Heart right ventricle (tissue), 16 donors: ENCODE results near the gene MBP. TPM values are rescaled to one million over a fixed set of nuclear protein-coding genes. Genes with fewer than 3 reads are reported as not detected.

Source experiments
- ATAC-seq, 8 donors: fragments of 200-7000 bp; cut with Tn5 transposase; one replicate each; pipeline ENCODE4 v1.9.1; 2020; ENCODE audit warnings: mild to moderate bottlenecking in 8 of 8, moderate library complexity in 8 of 8, moderate number of reproducible peaks in 1 of 8
- DNase-seq, 2 donors: peaks; one replicate each; pipeline ENCODE4 v3.0.0-alpha.2; 2020
- H3K27ac ChIP-seq, 10 donors: fragments of 200-600 bp; sonication (generic) in 2 of 10; one replicate each; pipeline versions ENCODE4 v1.5.0 to v1.8.0; 2020 to 2022; ENCODE audit warnings: mild to moderate bottlenecking in 3 of 10
- H3K27me3 ChIP-seq, 7 donors: fragments of 200-600 bp; one replicate each; pipeline ENCODE4 v1.8.0; 2021 to 2022; ENCODE audit warnings: mild to moderate bottlenecking in 2 of 7
- H3K36me3 ChIP-seq, 9 donors: fragments of 200-600 bp; sonication (generic) in 1 of 9; one replicate each; pipeline versions ENCODE4 v1.5.0 to v1.8.0; 2020 to 2022; ENCODE audit warnings: mild to moderate bottlenecking in 2 of 9
- H3K4me1 ChIP-seq, 9 donors: fragments of 200-600 bp; sonication (generic) in 1 of 9; one replicate each; pipeline versions ENCODE4 v1.5.0 to v1.8.0; 2020 to 2022; ENCODE audit warnings: mild to moderate bottlenecking in 4 of 9
- H3K4me3 ChIP-seq, 10 donors: fragments of 200-600 bp; sonication (generic) in 2 of 10; one replicate each; pipeline versions ENCODE4 v1.5.0 to v1.8.0; 2020 to 2022; ENCODE audit warnings: mild to moderate bottlenecking in 7 of 10, moderate library complexity in 2 of 10
- H3K9me3 ChIP-seq, 11 donors: fragments of 200-600 bp in 10 of 11; sonication (generic) in 2 of 11; one replicate each; pipeline versions ENCODE4 v1.5.0 to v1.8.0; 2013 to 2022; ENCODE audit warnings: mild to moderate bottlenecking in 2 of 11, control low read depth in 1 of 11, moderate library complexity in 1 of 11
- CTCF ChIP-seq, 9 donors: fragments of 200-600 bp; sonication (generic) in 2 of 9; IDR thresholded peaks; one replicate each; pipeline versions ENCODE4 v1.5.0 to v1.8.0; 2021 to 2022; ENCODE audit warnings: antibody characterized with exemption in 9 of 9, mild to moderate bottlenecking in 5 of 9, moderate library complexity in 1 of 9
- WGBS, 2 donors: extraction: QIAGEN DNeasy Blood & Tissue Kit; methylation state at CpG; one replicate each; pipeline ENCODE4 v1.1.7; 2013; ENCODE audit warnings: inconsistent platforms in 1 of 2; 5-methylcytosine and 5-hydroxymethylcytosine counted together
- intact Hi-C, 10 donors: fragments of 100-400 bp; cut with DNase I; formaldehyde crosslinking; loops; one replicate each; pipeline versions ENCODE4 v1.11.1 to v1.14.2; 2022
- polyA plus RNA-seq, 2 donors: library from polyadenylated mRNA; stranded (reverse); fragments of 200-250 nt; gene quantifications; one replicate each; pipeline ENCODE4 v1.2.3, GENCODE V29; 2013
- total RNA-seq, 10 donors: library from RNA; stranded (reverse); fragmentation: NEBNext Ultra II Directional in 3 of 10; extraction: Animal tissue kit (Norgen Biotek cat#: 25700) in 3 of 10; gene quantifications; one replicate each; pipeline versions ENCODE4 v1.2.1 to v1.2.4, GENCODE V29; 2021 to 2023
- donor health status: Arrhythmogenic right ventricular cardiomyopathy.
- donor health status: ischemic (EF 13 %, LVEDD 7.1; RV severe dilation, severe dysfunction).
- donor health status: healthy with polysubstance abuse.
- donor health status: DM: no; HTN: yes; CAD: no.
- donor health status: DM: no; HTN: no; CAD: no.
- donor health status: ischemic (EF 25% LVEDD 6.9; RV normal size, moderate dysfunction).
- donor health status: ischemic (EF 25% LVEDD 5.7; RV mildly dilated, moderate dysfunction).
- donor health status: healthy.
- donor health status: DM: yes; HTN: yes; CAD: no.
- donor health status: Ischemic cardiomyopathy.
- donor health status: ischemic (EF 35%, LVEDD 5.7; RV mildly dilated, moderate dysfunction).
- donor health status: nonischemic (EF 11% LVEDD 7.7; RV severe dilation, severe dysfunction).
- donor health status: DM: yes; HTN: yes; CAD: no.
- donor health status: PGD.
- donor health status: ischemic (EF 29% LVEDD 5.4; RV normal size, mild dysfunction).
- donor health status: nonischemic (EF 23%, LVEDD 6.1; RV moderate dilation, normal function).

Gene MBP
- total and polyA plus RNA-seq, 12 donors = 3.0 to 70.8 (median 43.9) TPM

- no peak for TF ChIP-seq CTCF (IDR thresholded peaks at IDR 0.05)
- Histone ChIP-seq H3K36me3 (peaks cover 0 to 7% (median 0%) of the 10 kb centered on the region in 9 donors), H3K27ac (peak overlapping the region in 1 of 10 donors; percentile 61), H3K9me3 (no peaks in the 10 kb centered on the region), H3K27me3 (no peaks in the 10 kb centered on the region), H3K4me1 (peaks cover 14 to 67% (median 51%) of the 10 kb centered on the region in 9 donors), H3K4me3 (no peak overlapping the region)
- 62 to 64% methylated on average over 7 of the region's 7 CpGs for WGBS, 2 donors
- no peak for ATAC-seq
- intact Hi-C loops = loop anchor here in 1 of 10 donors (5.0 kb wide), 1 partner anchor 33 kb away; no protein-coding TSS in a partner anchor
- DNase-seq = no peak
Measured at GRCh38 chr18:77074431-77074830, 58.2 kb downstream of the MBP start.

GRCh38 chr18:77073336-77074093 lies 59.1 kb downstream of the MBP start:
- Histone ChIP-seq H3K27ac (peak overlapping the region in 2 of 10 donors; percentile 1 to 91), H3K36me3 (peaks cover 0 to 7% (median 0%) of the 10 kb centered on the region in 9 donors), H3K9me3 (no peaks in the 10 kb centered on the region), H3K27me3 (no peaks in the 10 kb centered on the region), H3K4me1 (peaks cover 14 to 67% (median 54%) of the 10 kb centered on the region in 9 donors), H3K4me3 (no peak overlapping the region)
- TF ChIP-seq CTCF (IDR thresholded peaks at IDR 0.05) = no peak
- 75 to 77% methylated on average over 9 of the region's 9 CpGs for WGBS, 2 donors
- intact Hi-C loops = loop anchor here in 1 of 10 donors (5.0 kb wide), 1 partner anchor 34 kb away; no protein-coding TSS in a partner anchor
- no peak for DNase-seq
- ATAC-seq = no peak

GRCh38 chr18:77072566-77072965 lies 60.0 kb downstream of the MBP start:
- Histone ChIP-seq H3K4me1 (peaks cover 10 to 68% (median 54%) of the 10 kb centered on the region in 9 donors), H3K27ac (peak overlapping the region in 8 of 10 donors; percentile 9 to 91 (median 67)), H3K4me3 (no peak overlapping the region), H3K27me3 (no peaks in the 10 kb centered on the region), H3K36me3 (peaks cover 0 to 3% (median 0%) of the 10 kb centered on the region in 9 donors), H3K9me3 (no peaks in the 10 kb centered on the region)
- intact Hi-C loops = loop anchor here in 1 of 10 donors (5.0 kb wide), 1 partner anchor 35 kb away; no protein-coding TSS in a partner anchor
- TF ChIP-seq CTCF (IDR thresholded peaks at IDR 0.05) = no peak
- WGBS, 2 donors = 89 to 98% methylated on average over 7 of the region's 7 CpGs
- DNase-seq (no peak), ATAC-seq (no peak)

GRCh38 chr18:77071711-77072292 lies 60.8 kb downstream of the MBP start:
- TF ChIP-seq CTCF (IDR thresholded peaks at IDR 0.05) = no peak
- peaks cover 0 to 3% (median 0%) of the 10 kb centered on the region in 9 donors for H3K36me3 ChIP-seq
- H3K27me3 ChIP-seq = no peaks in the 10 kb centered on the region
- DNase-seq = no peak
- peak overlapping the region in 8 of 10 donors; percentile 9 to 91 (median 67) for H3K27ac ChIP-seq
- 23 to 24% methylated on average over 10 of the region's 10 CpGs for WGBS, 2 donors
- H3K4me3 ChIP-seq = no peak overlapping the region
- H3K4me1 ChIP-seq = peaks cover 10 to 76% (median 59%) of the 10 kb centered on the region in 9 donors
- ATAC-seq = peak in 7 of 8 donors; percentile 27 to 63 (median 57)
- intact Hi-C loops = loop anchor here in 1 of 10 donors (5.0 kb wide), 1 partner anchor 35 kb away; no protein-coding TSS in a partner anchor
- H3K9me3 ChIP-seq = no peaks in the 10 kb centered on the region
